Measurements from ENCODE around the gene TENM3.

GRCh38 chr4:182278729-182279128 is 35.5 kb downstream of the TENM3 start:
- TF ChIP-seq CTCF (IDR thresholded peaks at IDR 0.05) (no peak), POLR2A (IDR thresholded peaks at IDR 0.05) (no peak)

Data from lower leg skin (tissue), 3 donors.